Thyroid gland (tissue), 4 donors: ENCODE results near the gene ZNFX1. TPM values are rescaled to one million over a fixed set of nuclear protein-coding genes. Genes with fewer than 3 reads are reported as not detected.

ENCODE experiments used
- DNase-seq, 2 donors: peaks; one replicate each; pipeline ENCODE4 v3.0.0-alpha.2; 2019
- H3K27ac ChIP-seq, 3 donors: fragments of 200-600 bp; sonication (generic); 1 replicate in 2 of 3; 2 replicates in 1 of 3; pipeline ENCODE4 v1.5.1; 2016 to 2019; ENCODE audit warnings: mild to moderate bottlenecking in 1 of 3, moderate library complexity in 1 of 3
- H3K27me3 ChIP-seq: fragments of 200-600 bp; sonication (generic); one replicate; pipeline ENCODE4 v1.5.1; 2019
- H3K36me3 ChIP-seq, 2 donors: fragments of 200-600 bp; sonication (generic); one replicate each; pipeline ENCODE4 v1.5.1; 2016 to 2019
- H3K4me1 ChIP-seq, 2 donors: fragments of 200-600 bp; sonication (generic); one replicate each; pipeline ENCODE4 v1.5.1; 2017 to 2019
- H3K4me3 ChIP-seq, 3 donors: fragments of 200-600 bp; sonication (generic); replicated peaks in 1 of 3; 1 replicate in 2 of 3; 2 replicates in 1 of 3; pipeline ENCODE4 v1.5.1; 2016; ENCODE audit warnings: mild to moderate bottlenecking in 1 of 3
- H3K9me3 ChIP-seq: fragments of 200-600 bp; sonication (generic); one replicate; pipeline ENCODE4 v1.5.1; 2017
- POLR2A ChIP-seq, 2 donors: fragments of 450-650 bp; IDR thresholded peaks; one replicate each; pipeline ENCODE4 v1.6.1; 2017; ENCODE audit warnings: antibody characterized with exemption in 2 of 2, mild to moderate bottlenecking in 2 of 2, moderate library complexity in 1 of 2
- WGBS, 2 donors: methylation state at CpG; one replicate each; pipeline ENCODE4 v1.1.5; 2017; 5-methylcytosine and 5-hydroxymethylcytosine counted together
- intact Hi-C: fragments of 100-400 bp; cut with DNase I; formaldehyde crosslinking; loops from one replicate; pipeline ENCODE4 v1.15.1; 2023
- total RNA-seq, 4 donors: library from RNA; depleted of rRNA; stranded (reverse); fragments of >200 nt; gene quantifications; one replicate each; pipeline ENCODE4 v1.2.3, GENCODE V29; 2016
- TF ChIP-seq, protein P1 (sequence below), 6 experiments: fragments of 200-600 bp in 3 of 6; fragments of 450-650 bp in 3 of 6; sonication (generic) in 3 of 6; IDR thresholded peaks; one replicate each; pipeline ENCODE4 v1.5.1; 2016 to 2019; ENCODE audit warnings: antibody characterized with exemption in 6 of 6, mild to moderate bottlenecking in 2 of 6, inconsistent platforms in 1 of 6, moderate library complexity in 1 of 6

The ZNFX1 gene
- total RNA-seq, result 10 to 100 TPM; 39.8 to 52.2 (median 46.3) TPM

DNA sequence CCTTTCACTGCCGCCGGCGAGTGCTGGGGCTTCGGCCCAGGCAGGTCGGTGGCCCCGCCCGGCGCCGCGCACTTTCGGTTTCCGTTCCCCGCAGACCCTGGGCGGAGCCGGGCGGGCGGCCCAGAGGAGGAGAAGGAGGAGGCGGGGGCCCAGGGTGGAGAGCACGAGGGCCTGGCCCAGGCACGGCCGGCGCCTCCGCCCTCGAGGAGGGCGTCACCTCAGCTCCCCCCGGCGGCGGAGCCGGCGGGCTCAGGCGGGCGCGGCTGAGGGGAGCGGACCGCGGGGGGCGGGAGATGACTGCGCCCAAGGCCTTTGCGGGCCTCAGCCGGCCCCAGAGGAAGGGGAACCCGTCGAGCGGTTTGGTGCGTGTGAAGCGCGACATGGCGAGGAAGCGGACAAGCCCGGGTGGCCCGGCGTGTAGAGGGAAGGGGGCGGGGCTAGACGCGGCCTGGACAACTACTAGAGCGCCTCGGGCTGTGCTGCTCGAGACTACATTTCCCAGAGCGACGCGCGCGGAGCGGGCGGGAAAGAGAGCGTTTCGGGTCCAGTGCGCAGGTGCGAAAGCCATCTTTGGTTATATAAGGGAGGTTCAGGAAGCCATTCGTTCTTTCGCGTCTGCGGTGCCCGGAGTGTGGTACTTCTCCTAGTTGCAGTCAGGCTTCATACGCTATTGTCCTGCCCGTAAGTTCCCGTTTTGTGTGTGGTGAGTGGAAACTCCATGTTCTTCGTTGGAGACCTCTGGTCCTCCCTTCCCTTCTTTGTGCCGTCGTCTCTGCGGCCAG is at the start of gene ZNFX1:
Gene ZNFX1, minus strand, starts transcription at position 22 of the 782 bp plus-strand sequence. CDS start 2,218 bp downstream, outside the sequence.
- Histone ChIP-seq H3K36me3 (peaks cover 40 to 46% of the 10 kb centered on the region in 2 donors), H3K27me3 (no peaks in the 10 kb centered on the region), H3K4me3 (peak within 1 kb of the TSS; percentile 65 to 88 (median 86)), H3K4me1 (peaks cover 31 to 40% of the 10 kb centered on the region in 2 donors), H3K27ac (peak within 1 kb of the TSS; percentile 94 to 99 (median 98)), H3K9me3 (no peaks in the 10 kb centered on the region)
- whole genome bisulfite sequencing, 2 donors, result 0 to 1% methylated on average over 19 to 31 of the region's 80 CpGs
- peak; percentile 99 for DNase-seq
- peak; percentile 97 to 99 for TF ChIP-seq POLR2A (IDR thresholded peaks at IDR 0.05)
- TF ChIP-seq, protein P1, sequence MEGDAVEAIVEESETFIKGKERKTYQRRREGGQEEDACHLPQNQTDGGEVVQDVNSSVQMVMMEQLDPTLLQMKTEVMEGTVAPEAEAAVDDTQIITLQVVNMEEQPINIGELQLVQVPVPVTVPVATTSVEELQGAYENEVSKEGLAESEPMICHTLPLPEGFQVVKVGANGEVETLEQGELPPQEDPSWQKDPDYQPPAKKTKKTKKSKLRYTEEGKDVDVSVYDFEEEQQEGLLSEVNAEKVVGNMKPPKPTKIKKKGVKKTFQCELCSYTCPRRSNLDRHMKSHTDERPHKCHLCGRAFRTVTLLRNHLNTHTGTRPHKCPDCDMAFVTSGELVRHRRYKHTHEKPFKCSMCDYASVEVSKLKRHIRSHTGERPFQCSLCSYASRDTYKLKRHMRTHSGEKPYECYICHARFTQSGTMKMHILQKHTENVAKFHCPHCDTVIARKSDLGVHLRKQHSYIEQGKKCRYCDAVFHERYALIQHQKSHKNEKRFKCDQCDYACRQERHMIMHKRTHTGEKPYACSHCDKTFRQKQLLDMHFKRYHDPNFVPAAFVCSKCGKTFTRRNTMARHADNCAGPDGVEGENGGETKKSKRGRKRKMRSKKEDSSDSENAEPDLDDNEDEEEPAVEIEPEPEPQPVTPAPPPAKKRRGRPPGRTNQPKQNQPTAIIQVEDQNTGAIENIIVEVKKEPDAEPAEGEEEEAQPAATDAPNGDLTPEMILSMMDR (IDR thresholded peaks at IDR 0.05), result no peak
- intact Hi-C loops, result loop anchor here (5.0 kb wide), 1 partner anchor 91 kb away; the partner anchor contains the start of gene STAU1

DNA sequence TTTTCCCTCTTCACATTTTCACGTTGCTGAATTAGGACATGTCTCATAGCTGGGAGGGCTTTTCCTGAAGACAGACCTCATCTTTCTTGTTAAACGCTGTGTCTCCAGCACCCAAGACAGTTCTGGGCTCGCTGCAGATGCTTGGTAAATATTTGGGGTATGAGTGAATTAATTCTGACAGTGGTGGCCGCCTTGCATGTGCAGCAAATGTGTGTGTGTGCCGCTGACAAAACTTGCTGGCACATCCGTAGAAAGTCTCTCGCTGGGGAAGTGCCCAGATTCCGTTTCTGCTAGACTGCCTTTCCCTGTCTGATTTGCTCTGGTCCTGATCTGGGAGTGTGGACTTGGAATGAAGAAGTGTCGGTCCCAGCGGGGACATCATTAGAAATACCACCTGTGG is 48.2 kb upstream of the ZNFX1 start:
- WGBS, 2 donors, result 41 to 66% methylated on average over 10 of the region's 10 CpGs
- Histone ChIP-seq H3K4me1 (peaks cover 0 to 4% of the 10 kb centered on the region in 2 donors), H3K27me3 (no peaks in the 10 kb centered on the region), H3K36me3 (no peaks in the 10 kb centered on the region), H3K4me3 (no peak overlapping the region), H3K27ac (no peak overlapping the region), H3K9me3 (no peaks in the 10 kb centered on the region)
- TF ChIP-seq, protein P1 (IDR thresholded peaks at IDR 0.05), result no peak
- DNase-seq, result peak in 1 of 2 donors; percentile 29
- intact Hi-C loops, result loop anchor here (5.0 kb wide), 1 partner anchor 79 kb away; no protein-coding TSS in a partner anchor

DNA sequence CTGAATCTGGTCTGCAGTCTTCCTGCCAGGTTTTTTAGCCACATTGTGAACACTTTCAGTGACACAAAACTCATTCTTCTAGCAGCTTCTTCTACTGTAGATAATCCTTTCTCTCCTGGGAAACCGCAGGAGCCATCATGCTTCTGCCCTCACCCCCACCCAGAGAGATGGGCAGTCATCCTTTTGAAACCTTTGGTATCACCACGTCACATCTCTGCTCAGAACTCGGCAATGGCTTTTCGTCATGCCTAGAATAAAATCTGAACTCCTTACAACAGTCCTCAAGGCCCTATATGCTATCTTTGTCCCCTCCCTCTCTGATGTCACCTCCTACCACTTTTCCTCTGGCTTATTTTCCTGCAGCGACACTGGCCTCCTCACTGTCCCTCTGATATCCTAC is 46.4 kb upstream of the ZNFX1 start:
- DNase-seq, result no peak
- H3K4me3 ChIP-seq, result no peak overlapping the region
- no peak overlapping the region for H3K27ac ChIP-seq
- WGBS, 2 donors, result 89% methylated on average over 5 of the region's 5 CpGs
- intact Hi-C loops, result no loop called here
- no peaks in the 10 kb centered on the region for H3K9me3 ChIP-seq
- H3K27me3 ChIP-seq, result no peaks in the 10 kb centered on the region
- H3K4me1 ChIP-seq, result peaks cover 2 to 7% of the 10 kb centered on the region in 2 donors
- H3K36me3 ChIP-seq, result no peaks in the 10 kb centered on the region
- no peak for TF ChIP-seq POLR2A (IDR thresholded peaks at IDR 0.05)
- TF ChIP-seq, protein P1 (IDR thresholded peaks at IDR 0.05), result no peak

DNA sequence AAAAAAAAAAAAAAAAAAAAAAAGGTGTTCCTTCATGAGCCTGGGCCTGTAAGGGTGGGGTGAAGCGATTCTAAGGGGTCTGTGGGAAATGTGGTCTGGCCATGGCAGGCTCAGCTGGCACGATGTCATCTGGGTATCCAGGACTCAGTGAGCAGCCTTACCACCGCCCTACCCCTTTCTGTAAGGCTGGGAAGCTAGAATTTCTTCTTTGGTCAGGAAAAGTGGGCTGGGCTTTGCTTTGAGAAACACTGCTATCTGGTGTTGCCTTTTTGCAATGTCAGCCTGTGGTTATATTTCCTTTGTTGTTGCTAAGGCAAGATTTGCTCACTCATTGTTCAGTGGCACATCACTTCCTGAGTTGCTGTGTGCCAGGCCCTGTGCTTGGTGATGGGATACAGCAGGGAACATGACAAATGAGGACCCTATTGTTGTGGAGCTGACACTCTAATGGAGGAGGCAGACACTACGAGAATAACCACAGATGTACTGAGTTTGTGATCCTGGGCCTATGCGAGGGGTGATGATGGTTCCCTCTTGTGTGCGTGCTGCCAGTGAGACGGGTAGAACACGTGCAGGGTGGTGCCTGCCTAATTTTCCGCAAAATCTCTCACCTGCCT is 45.9 kb upstream of the ZNFX1 start:
- intact Hi-C loops, result no loop called here
- no peaks in the 10 kb centered on the region for H3K36me3 ChIP-seq
- H3K9me3 ChIP-seq, result no peaks in the 10 kb centered on the region
- no peak overlapping the region for H3K4me3 ChIP-seq
- 60 to 64% methylated on average over 9 of the region's 9 CpGs for WGBS, 2 donors
- peaks cover 6 to 11% of the 10 kb centered on the region in 2 donors for H3K4me1 ChIP-seq
- no peak overlapping the region for H3K27ac ChIP-seq
- H3K27me3 ChIP-seq, result no peaks in the 10 kb centered on the region
- DNase-seq, result peak; percentile 19 to 28
- TF ChIP-seq, protein P1 (IDR thresholded peaks at IDR 0.05), result peak in 4 of 6 experiments; percentile 47 to 60 (median 54)
- TF ChIP-seq POLR2A (IDR thresholded peaks at IDR 0.05), result no peak

DNA sequence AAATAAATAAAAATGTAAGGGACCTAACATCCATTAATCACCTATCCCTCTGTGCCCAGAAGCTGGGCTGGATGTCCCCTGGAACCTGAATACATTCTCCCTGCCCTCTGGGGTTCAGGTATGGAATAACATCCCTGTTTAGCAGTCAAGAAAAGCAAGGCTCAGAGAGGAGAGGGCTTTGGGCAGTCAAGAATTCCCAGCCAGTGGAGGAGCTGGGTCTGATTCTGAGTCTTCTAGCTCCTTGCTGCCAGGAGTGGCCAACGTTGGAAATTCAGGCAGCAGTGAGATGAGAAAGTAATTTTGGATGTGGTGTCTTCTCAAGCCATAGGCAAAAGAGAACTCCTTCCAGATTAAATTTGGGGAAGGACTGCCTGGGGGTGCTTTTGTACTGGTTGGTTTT is 42.6 kb upstream of the ZNFX1 start:
- WGBS, 2 donors, result 0% methylated on average over 1 of the region's 1 CpG
- Histone ChIP-seq H3K27ac (no peak overlapping the region), H3K27me3 (no peaks in the 10 kb centered on the region), H3K36me3 (no peaks in the 10 kb centered on the region), H3K4me1 (peaks cover 9 to 15% of the 10 kb centered on the region in 2 donors), H3K9me3 (no peaks in the 10 kb centered on the region), H3K4me3 (no peak overlapping the region)
- TF ChIP-seq, protein P1 (IDR thresholded peaks at IDR 0.05), result peak in 5 of 6 experiments; percentile 36 to 61 (median 52)
- no peak for TF ChIP-seq POLR2A (IDR thresholded peaks at IDR 0.05)
- peak; percentile 57 for DNase-seq
- intact Hi-C loops, result no loop called here
